ENCODE results near the gene CPLX4. TPM values are rescaled to one million over a fixed set of nuclear protein-coding genes. Genes with fewer than 3 reads are reported as not detected.

CPLX4 gene
- polyA plus RNA-seq, 1 experiment: not detected

DNA sequence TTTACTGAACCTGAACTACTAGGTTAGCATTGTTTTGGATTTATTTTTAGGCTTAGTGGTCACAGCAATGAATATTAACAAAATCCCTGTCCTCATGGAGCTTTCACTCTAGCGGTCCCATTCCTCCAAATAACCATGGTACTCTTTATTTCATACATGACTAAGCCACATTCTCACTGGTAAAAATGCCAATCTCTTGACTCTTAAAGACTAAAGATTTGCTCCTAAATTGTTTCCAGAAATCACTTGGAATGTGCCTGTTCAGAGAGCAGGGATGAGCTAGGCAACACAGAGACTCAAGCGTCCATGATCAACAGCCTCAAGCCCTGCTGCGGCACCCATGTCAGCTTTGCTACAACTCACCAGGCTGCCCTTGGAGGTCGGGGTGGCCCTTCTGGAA, 27.1 kb upstream of the CPLX4 start:
- DNase-seq (ENCODE audit: low read depth, low spot score): no peak
- H3K27ac ChIP-seq (ENCODE audit: low read depth, low read length): no peak overlapping the region
- CTCF ChIA-PET: interaction anchor here (1.6 kb wide), 1 partner anchor 57 kb away, joined by 6 read pairs; no protein-coding TSS in a partner anchor
- POLR2A ChIA-PET: no interaction called here
- no peaks in the 10 kb centered on the region for H3K27me3 ChIP-seq (ENCODE audit: control insufficient read depth, insufficient read depth, low read length)
- H3K4me3 ChIP-seq (ENCODE audit: low read depth, low read length): no peak overlapping the region
- no peaks in the 10 kb centered on the region for H3K9me3 ChIP-seq (ENCODE audit: control insufficient read depth, insufficient read depth, low read length)
- TF ChIP-seq, protein P1, sequence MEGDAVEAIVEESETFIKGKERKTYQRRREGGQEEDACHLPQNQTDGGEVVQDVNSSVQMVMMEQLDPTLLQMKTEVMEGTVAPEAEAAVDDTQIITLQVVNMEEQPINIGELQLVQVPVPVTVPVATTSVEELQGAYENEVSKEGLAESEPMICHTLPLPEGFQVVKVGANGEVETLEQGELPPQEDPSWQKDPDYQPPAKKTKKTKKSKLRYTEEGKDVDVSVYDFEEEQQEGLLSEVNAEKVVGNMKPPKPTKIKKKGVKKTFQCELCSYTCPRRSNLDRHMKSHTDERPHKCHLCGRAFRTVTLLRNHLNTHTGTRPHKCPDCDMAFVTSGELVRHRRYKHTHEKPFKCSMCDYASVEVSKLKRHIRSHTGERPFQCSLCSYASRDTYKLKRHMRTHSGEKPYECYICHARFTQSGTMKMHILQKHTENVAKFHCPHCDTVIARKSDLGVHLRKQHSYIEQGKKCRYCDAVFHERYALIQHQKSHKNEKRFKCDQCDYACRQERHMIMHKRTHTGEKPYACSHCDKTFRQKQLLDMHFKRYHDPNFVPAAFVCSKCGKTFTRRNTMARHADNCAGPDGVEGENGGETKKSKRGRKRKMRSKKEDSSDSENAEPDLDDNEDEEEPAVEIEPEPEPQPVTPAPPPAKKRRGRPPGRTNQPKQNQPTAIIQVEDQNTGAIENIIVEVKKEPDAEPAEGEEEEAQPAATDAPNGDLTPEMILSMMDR (IDR thresholded peaks at IDR 0.05; ENCODE audit: low read depth, low read length): no peak

DNA sequence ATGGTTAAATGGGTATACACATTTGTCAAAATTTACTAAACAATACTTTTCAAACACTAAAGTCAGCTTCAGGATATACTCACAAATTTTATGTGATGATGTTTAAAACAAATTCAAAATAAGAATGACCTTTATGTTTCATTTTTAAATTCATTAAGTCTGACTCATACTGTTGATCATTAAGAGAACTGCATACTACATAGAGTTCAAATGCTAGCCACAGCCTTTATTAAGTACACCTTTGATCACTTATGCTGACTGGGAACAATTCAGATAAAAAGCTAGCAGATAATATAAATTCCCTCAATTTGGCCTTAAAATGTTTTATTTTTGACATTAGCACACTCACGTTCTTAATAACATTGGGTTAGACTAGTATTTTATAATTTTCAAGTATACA, 26.5 kb upstream of the CPLX4 start:
- DNase-seq (ENCODE audit: low read depth, low spot score): no peak
- POLR2A ChIA-PET: no interaction called here
- Histone ChIP-seq H3K27ac (ENCODE audit: low read depth, low read length) (no peak overlapping the region), H3K4me3 (ENCODE audit: low read depth, low read length) (no peak overlapping the region), H3K9me3 (ENCODE audit: control insufficient read depth, insufficient read depth, low read length) (no peaks in the 10 kb centered on the region), H3K27me3 (ENCODE audit: control insufficient read depth, insufficient read depth, low read length) (no peaks in the 10 kb centered on the region)
- TF ChIP-seq, protein P1 (IDR thresholded peaks at IDR 0.05; ENCODE audit: low read depth, low read length): no peak
- CTCF ChIA-PET: interaction anchor here (1.6 kb wide), 1 partner anchor 57 kb away, joined by 6 read pairs; no protein-coding TSS in a partner anchor

DNA sequence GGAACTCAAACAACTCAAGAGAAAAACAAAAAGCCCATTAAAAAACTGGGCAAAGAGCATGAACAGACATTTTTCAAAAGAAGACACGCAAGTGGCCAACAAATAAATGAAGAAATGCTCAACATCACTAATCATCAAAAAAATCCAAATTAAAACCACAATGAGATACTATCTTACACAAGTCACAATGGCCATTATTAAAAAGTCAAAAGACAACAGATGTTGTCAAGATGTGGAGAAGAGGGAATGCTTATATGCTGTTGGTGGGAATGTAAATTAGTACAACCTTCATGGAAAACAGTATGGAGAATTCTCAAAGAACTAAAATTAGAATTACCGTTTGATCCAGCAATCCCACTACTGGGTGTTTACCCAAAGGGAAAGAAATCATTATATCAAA, 25.5 kb upstream of the CPLX4 start:
- TF ChIP-seq, protein P1 (IDR thresholded peaks at IDR 0.05; ENCODE audit: low read depth, low read length): no peak
- ChIA-PET POLR2A (no interaction called here), CTCF (no interaction called here)
- H3K9me3 ChIP-seq (ENCODE audit: control insufficient read depth, insufficient read depth, low read length): no peaks in the 10 kb centered on the region
- no peak overlapping the region for H3K27ac ChIP-seq (ENCODE audit: low read depth, low read length)
- H3K27me3 ChIP-seq (ENCODE audit: control insufficient read depth, insufficient read depth, low read length): no peaks in the 10 kb centered on the region
- no peak for DNase-seq (ENCODE audit: low read depth, low spot score)
- no peak overlapping the region for H3K4me3 ChIP-seq (ENCODE audit: low read depth, low read length)

DNA sequence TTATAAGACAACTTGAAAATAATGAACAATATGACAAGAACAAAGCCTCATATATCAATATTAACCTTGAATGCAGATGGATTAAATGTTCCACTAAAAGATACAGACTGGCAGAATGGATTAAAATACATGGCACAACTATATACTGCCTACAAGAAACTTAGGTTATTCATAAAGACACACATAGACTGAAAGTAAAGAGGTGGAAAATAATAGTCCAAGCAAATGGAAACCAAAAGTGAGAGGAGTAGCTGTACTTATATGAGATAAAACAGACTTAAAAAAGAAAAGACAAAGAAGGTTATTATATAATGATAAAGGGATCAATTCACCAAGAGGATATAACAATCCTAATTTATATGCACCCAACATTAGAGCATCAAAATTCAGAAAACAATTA, 22.4 kb upstream of the CPLX4 start:
- H3K27ac ChIP-seq (ENCODE audit: low read depth, low read length): no peak overlapping the region
- H3K4me3 ChIP-seq (ENCODE audit: low read depth, low read length): no peak overlapping the region
- TF ChIP-seq, protein P1 (IDR thresholded peaks at IDR 0.05; ENCODE audit: low read depth, low read length): no peak
- no peak for DNase-seq (ENCODE audit: low read depth, low spot score)
- H3K27me3 ChIP-seq (ENCODE audit: control insufficient read depth, insufficient read depth, low read length): no peaks in the 10 kb centered on the region
- no peaks in the 10 kb centered on the region for H3K9me3 ChIP-seq (ENCODE audit: control insufficient read depth, insufficient read depth, low read length)
- ChIA-PET POLR2A (no interaction called here), CTCF (no interaction called here)

DNA sequence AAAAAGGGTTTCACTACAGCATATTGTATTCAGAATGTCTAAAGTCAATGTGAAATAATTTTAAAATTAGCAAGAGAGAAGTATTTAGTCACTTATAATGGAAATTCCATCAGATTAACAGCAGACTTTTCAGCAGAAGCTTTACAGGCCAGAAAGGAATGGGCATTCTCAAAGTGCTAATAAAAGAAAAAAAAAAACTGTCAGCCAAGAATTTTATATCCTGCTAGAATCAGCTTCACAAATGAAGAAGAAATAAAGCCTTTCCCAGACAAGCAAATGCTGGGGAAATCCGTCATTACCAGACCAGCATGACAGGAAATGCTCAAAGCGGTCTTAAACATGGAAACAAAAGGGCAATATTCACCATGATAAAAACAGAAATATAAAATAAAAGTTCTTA, 21.9 kb upstream of the CPLX4 start:
- POLR2A ChIA-PET: no interaction called here

More for the DNA sequence above, 21.9 kb upstream of the CPLX4 start:
- DNase-seq (ENCODE audit: low read depth, low spot score): no peak
- H3K9me3 ChIP-seq (ENCODE audit: control insufficient read depth, insufficient read depth, low read length): no peaks in the 10 kb centered on the region
- H3K27me3 ChIP-seq (ENCODE audit: control insufficient read depth, insufficient read depth, low read length): no peaks in the 10 kb centered on the region
- TF ChIP-seq, protein P1 (IDR thresholded peaks at IDR 0.05; ENCODE audit: low read depth, low read length): no peak
- no peak overlapping the region for H3K4me3 ChIP-seq (ENCODE audit: low read depth, low read length)
- H3K27ac ChIP-seq (ENCODE audit: low read depth, low read length): no peak overlapping the region
- CTCF ChIA-PET: no interaction called here
